Measurements from ENCODE around the gene ADAMTS1.

- TF ChIP-seq CTCF (conservative IDR thresholded peaks at IDR 0.05; ENCODE audit: low read depth, low read length) (no peak), POLR2A (IDR thresholded peaks at IDR 0.05; ENCODE audit: low read depth, low read length) (no peak), RFX5 (IDR thresholded peaks at IDR 0.05; ENCODE audit: low read depth, low read length) (no peak), RAD21 (IDR thresholded peaks at IDR 0.05; ENCODE audit: low read length) (no peak), MXI1 (IDR thresholded peaks at IDR 0.05; ENCODE audit: borderline replicate concordance, low read depth, low read length) (no peak), MAFK (IDR thresholded peaks at IDR 0.05; ENCODE audit: low read depth, low read length) (no peak), BHLHE40 (IDR thresholded peaks at IDR 0.05; ENCODE audit: low read depth, low read length) (no peak), ELK1 (IDR thresholded peaks at IDR 0.05; ENCODE audit: borderline replicate concordance, low read depth, low read length) (no peak), CEBPB (IDR thresholded peaks at IDR 0.05; ENCODE audit: low read depth, low read length) (no peak), SMC3 (IDR thresholded peaks at IDR 0.05; ENCODE audit: low read depth, low read length) (no peak), MAZ (IDR thresholded peaks at IDR 0.05; ENCODE audit: borderline replicate concordance, low read depth, low read length) (no peak), FOS (IDR thresholded peaks at IDR 0.05; ENCODE audit: low read depth, low read length) (no peak), CHD1 (IDR thresholded peaks at IDR 0.05; ENCODE audit: low read depth, low read length) (no peak), USF2 (IDR thresholded peaks at IDR 0.05; ENCODE audit: low read depth, low read length) (no peak)
These were observed 8.7 kb downstream of the ADAMTS1 start for GRCh38 chr21:26836528-26836927.
